K562 (cell line): ENCODE measurements around the gene MARK4.

Source experiments
- ATF1 ChIP-seq, 2 experiments: fragments of 450-650 bp in 1 of 2; IDR thresholded peaks; 2 replicates each; pipeline ENCODE4 v1.6.1; 2016; ENCODE audit warnings: missing compliant biosample characterization in 1 of 2, missing genetic modification characterization in 1 of 2
- CCAR2 ChIP-seq: fragments of 200-400 bp; formaldehyde crosslinking; IDR thresholded peaks from 2 replicates; pipeline ENCODE4 v1.6.1; 2017; ENCODE audit warnings: mild to moderate bottlenecking, low read depth, low read length
- CREB3 ChIP-seq: fragments of 450-650 bp; conservative IDR thresholded peaks from 2 replicates; pipeline ENCODE4 v1.6.1; 2016; ENCODE audit warnings: missing genetic modification characterization, low read depth, mild to moderate bottlenecking, missing compliant biosample characterization, moderate library complexity
- LARP7 ChIP-seq: fragments of 450-650 bp; IDR thresholded peaks from 2 replicates; pipeline ENCODE4 v1.6.1; 2016
- MAZ ChIP-seq, 2 experiments: fragments of 450-650 bp in 1 of 2; sonication (generic) in 1 of 2; formaldehyde crosslinking; IDR thresholded peaks in 1 of 2; conservative IDR thresholded peaks in 1 of 2; 2 replicates each; pipeline versions ENCODE4 v1.4.0 to v1.5.0; 2020; ENCODE audit warnings: mild to moderate bottlenecking in 1 of 2, missing genetic modification reagents in 1 of 2
- RCOR1 ChIP-seq, 2 experiments: IDR thresholded peaks; 2 replicates each; pipeline ENCODE4 v1.6.1; 2012; ENCODE audit warnings: low read depth in 2 of 2, low read length in 2 of 2, borderline replicate concordance in 1 of 2, improper control_type of control experiment in 1 of 2
- RNF219 ChIP-seq: fragments of 250-450 bp; sonication (Bioruptor Pico); IDR thresholded peaks from 2 replicates; pipeline ENCODE4 v1.5.0; 2022; ENCODE audit warnings: mild to moderate bottlenecking
- SAFB2 ChIP-seq: fragments of 200-400 bp; formaldehyde crosslinking; IDR thresholded peaks from 2 replicates; pipeline ENCODE4 v1.6.1; 2018; ENCODE audit warnings: borderline replicate concordance, low read length, low read depth, moderate library complexity; ENCODE audit not compliant: severe bottlenecking
- ZNF12 ChIP-seq: sonication (generic); formaldehyde crosslinking; IDR thresholded peaks from 2 replicates; pipeline ENCODE4 v1.4.0; 2020; ENCODE audit warnings: mild to moderate bottlenecking, missing genetic modification reagents

- TF ChIP-seq ATF1 (CRISPR knock-in tag; IDR thresholded peaks at IDR 0.05) (no peak), ATF1 (tag; IDR thresholded peaks at IDR 0.05) (no peak), CREB3 (no peak), SAFB2 (no peak), ZNF12 (CRISPR knock-in tag) (no peak), LARP7 (no peak), RNF219 (no peak), CCAR2 (no peak), MAZ (CRISPR knock-in tag; conservative IDR thresholded peaks at IDR 0.05 in 1 of 2, IDR thresholded peaks at IDR 0.05 in 1 of 2) (no peak), RCOR1 (IDR thresholded peaks at IDR 0.05; ENCODE audit: borderline replicate concordance in 1 of 2, low read depth in 2 of 2, low read length in 2 of 2) (no peak)
Observed at GRCh38 chr19:45311621-45312020, 60.5 kb downstream of the MARK4 start.
